Ramos (cell line): ENCODE data around the gene TAMALIN.
"Not testable (repeated sequence)": the region's sequence is repeated elsewhere in the genome, so short reads cannot be mapped to it uniquely, and the experiment has no call there.

Experiments
- in situ Hi-C: fragments of 300-500 bp; cut with MboI; formaldehyde crosslinking; loops from one replicate; pipeline ENCODE4 v1.14.3; 2022; ENCODE audit warnings: low sequenced_read_pairs; ENCODE audit not compliant: unreplicated experiment

TAMALIN gene

GRCh38 chr12:52006726-52007157, at the start of gene TAMALIN:
Gene TAMALIN (plus strand): TSS chr12:52006946. CDS start chr12:52007020, 74 bp downstream.
- in situ Hi-C loops: no loop called here

DNA sequence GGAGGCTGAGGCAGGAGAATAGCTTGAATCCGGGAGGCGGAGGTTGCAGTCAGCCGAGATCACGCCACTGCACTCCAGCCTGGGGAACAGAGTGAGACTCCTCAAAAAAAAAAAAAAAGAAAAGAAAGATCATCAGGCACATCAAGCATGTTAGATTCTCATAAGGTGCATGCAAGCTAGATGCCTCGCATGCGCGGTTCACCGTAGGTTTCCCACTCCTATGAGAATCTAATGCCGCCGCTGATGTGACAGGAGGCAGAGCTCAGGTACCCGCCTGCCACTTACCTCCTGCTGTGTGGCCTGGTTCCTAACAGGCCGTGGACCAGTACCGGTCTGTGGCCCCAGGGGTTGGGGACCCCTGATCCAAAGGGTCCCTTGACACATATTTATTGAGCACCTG, 48.2 kb upstream of the TAMALIN start:
- in situ Hi-C loops: no loop called here

GRCh38 chr12:51959211-51959610, 47.5 kb upstream of the TAMALIN start:
- in situ Hi-C loops: no loop called here

GRCh38 chr12:51959921-51960320, 46.8 kb upstream of the TAMALIN start:
- in situ Hi-C loops: no loop called here

- in situ Hi-C loops: no loop called here
Observed at GRCh38 chr12:51960488-51960887, 46.3 kb upstream of the TAMALIN start.

DNA sequence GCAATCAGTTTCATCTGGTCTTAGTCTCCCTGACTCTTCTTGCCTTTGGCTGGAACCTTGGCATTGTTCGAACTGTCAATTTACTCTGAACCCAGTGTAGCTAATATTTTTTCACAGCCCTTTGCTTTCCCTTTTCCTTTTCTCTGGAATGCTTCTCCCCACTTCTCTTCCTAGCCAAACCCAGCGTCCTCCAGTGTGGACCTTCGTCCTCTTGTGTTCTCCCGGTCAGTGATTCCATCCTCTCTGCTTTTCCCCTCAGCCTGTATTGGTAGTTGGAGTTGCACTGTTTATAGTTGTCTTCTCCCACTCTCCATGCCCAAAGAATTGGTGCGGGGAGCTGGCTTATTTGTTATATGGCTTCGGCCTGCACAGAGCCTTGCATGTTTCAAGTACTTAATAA, 45.9 kb upstream of the TAMALIN start:
- in situ Hi-C loops: no loop called here

- in situ Hi-C loops: no loop called here
Observed at GRCh38 chr12:51961834-51962233, 44.9 kb upstream of the TAMALIN start.

DNA sequence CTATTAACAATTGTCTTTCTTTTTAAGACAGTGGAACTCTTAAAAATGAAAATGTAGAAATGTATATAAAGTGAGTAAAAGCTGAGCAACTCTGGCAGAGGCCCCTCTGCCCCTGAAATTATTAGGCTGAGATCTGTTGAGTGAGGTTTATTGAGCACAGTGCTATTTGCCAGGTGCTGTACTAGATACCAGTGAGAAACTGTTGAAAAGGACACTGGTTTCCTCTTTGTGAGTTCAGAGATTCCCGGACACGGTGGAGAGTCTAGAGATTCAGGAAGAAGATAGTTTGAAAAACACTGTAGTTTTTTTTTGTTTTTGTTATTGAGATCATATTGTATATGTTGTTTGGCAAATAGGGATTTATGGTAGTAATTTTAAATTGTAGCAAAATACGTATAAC, 44.0 kb upstream of the TAMALIN start:
- in situ Hi-C loops: no loop called here

- in situ Hi-C loops: no loop called here
Observed at GRCh38 chr12:51963477-51963876, 43.3 kb upstream of the TAMALIN start.

DNA sequence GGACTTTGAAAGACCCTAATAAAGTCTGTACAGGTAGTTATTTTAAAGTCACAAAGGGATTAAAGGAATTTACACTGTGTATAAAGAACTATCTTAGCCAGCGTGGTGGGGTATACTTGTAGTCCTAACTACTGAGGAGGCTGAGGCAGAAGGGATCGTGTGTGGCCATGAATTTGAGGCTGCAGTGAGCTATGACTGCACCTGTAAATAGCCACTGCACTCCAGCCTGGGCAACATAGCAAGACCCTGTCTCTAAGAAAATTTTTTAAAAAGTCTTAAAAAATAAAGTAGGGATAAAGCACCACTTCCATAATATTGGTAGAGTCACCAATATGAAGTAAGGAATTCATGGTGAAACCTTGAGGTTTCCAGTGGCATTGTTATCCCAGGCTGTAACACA, 37.1 kb upstream of the TAMALIN start:
- in situ Hi-C loops: no loop called here

DNA sequence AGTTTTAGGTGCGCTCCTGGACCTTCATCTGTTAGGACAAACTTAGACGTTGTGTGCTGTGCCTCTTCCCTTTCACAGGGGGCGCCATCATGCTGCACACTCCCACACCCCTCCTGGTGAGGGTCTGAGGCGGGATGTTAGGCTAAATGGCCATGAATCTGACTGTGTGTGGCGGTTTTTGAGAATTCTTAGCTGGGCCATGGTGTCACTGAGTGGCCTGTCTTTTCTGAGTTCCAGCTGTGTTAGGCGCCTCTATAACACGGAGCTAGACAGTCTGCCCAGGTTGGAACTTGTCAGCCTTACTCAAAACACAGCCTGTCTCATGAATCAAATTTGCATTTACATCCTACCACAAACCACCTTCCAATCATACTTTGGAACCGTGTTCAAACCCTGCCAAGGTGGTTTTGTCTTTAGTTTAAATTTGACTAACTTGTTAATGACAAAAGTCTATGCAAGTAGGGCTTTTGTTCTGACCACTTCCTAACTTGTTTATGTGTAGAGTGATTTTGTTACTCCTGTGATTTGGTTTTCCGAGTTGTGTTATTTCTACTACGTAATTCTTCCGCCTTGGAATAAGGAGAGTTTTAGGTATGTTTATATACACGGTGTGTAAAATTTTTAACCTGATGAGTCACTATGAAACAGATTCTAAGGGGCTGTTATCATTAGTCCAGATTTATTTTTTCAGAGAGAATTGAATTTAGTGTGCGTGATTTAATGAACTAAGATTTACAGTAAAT, 35.7 kb upstream of the TAMALIN start:
- in situ Hi-C loops: no loop called here

DNA sequence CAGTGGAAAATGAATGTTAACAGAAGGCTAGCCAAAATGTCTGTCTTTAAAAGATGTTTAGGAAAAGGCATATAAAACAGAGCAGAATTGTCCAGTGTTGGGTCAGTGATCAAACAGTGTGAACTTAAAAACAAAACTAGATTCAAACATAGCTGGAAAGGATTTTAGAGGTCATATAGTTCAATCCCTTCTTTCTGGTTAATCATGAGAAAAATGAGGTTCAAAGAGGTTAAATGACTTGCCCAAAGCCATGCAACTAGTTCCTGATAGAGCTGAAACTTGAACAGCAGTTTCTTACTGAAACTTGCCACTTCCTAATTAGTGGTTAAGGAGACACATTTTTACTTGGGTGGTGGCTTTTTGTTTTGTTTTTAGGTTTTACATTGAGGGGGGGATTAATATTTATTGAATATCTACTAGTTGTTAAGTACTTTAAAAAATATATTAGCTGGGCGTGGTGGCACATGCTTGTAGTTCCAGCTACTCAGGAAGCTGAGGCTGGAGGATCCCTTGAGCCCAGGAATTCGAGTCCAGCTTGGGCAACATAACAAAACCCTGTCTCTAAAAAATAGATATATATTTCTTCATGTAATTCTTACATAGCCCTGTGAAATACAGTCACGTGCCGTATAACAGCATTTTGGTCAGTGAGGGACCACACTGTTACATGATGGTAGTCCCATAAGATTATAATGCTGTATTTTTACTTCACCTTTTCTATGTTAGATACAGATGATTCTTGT, 34.9 kb upstream of the TAMALIN start:
- in situ Hi-C loops: no loop called here

GRCh38 chr12:51972422-51972812, 34.3 kb upstream of the TAMALIN start:
- in situ Hi-C loops: no loop called here

- in situ Hi-C loops: no loop called here
Observed at GRCh38 chr12:51972849-51973273, 33.9 kb upstream of the TAMALIN start.

GRCh38 chr12:51973560-51973959, 33.2 kb upstream of the TAMALIN start:
- in situ Hi-C loops: no loop called here

DNA sequence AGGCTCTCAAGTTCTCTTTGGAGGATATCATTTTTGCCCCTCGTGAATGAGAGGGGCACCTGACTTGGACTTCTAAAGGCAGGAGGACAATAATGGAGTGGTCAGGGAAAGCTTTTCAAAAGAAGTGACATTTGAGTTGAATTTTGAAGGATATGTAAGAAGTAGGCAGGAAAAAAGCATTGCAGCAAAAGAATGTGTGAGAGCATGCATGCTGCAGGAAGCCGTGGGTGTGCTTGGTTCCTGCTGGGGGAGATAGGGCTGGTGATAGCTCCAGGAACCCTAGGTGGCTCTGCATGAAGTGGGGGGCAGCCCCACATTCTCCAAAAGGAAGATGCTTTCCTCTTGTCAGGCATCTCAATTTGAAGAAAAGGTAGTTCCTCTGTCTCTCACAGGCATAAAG, 32.1 kb upstream of the TAMALIN start:
- in situ Hi-C loops: no loop called here

DNA sequence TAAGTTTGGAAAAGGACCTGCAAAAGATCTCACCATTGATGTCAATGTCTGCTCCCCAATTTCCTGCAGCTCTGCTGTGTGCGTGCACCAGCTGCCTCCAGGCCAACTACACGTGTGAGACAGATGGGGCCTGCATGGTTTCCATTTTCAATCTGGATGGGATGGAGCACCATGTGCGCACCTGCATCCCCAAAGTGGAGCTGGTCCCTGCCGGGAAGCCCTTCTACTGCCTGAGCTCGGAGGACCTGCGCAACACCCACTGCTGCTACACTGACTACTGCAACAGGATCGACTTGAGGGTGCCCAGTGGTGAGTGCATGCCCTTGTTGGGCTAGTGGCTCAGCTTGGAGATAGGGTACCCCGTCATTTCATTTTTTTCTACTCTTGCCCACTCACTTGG, 31.6 kb upstream of the TAMALIN start:
- in situ Hi-C loops: no loop called here

DNA sequence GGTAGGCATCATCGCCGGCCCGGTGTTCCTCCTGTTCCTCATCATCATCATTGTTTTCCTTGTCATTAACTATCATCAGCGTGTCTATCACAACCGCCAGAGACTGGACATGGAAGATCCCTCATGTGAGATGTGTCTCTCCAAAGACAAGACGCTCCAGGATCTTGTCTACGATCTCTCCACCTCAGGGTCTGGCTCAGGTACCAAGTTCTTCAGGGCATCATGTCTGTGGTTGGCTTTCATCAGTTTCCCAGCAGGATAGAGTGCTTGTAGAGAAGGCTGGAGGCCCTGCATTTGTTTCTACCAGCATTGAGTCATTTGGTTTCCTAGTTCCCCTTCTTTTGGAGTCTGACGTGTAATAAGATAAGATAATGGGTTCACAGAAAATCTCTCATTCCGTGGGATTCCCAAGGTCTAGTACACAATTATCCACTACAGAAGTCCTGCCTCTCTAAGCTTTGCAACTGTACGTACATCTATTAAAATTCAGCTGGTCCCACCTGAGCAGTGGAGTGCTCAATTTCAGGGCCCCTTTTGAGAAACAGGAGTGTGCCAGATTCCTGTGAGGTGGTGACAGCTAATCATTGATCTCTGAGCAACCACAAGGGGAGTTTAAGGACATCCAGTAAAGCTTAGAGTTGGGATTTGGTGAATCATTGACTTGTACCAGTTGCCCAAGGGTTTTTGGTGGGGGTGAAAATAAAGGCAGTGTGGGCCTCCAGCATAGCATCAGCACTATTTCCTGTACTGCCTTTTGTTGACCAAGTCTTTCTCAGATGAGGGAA, 30.2 kb upstream of the TAMALIN start:
- in situ Hi-C loops: no loop called here

GRCh38 chr12:51977320-51977753, 29.4 kb upstream of the TAMALIN start:
- in situ Hi-C loops: no loop called here

DNA sequence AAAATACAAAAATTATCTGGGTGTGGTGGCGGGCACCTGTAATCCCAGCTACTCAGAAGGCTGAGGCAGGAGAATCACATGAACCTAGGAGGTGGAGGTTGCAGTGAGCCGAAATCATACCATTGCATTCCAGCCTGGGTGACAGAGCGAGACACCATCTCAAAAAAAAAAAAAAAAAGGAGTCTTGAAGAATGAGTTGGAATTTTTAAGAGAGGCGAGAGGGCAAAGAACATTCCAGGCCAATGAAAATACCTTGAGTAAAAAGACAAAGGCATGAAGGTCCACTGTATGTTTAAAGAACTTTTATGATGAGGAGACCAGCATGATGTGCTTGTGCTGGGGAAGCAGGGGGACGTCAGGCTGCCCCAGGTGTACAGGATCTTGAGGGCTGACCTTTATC, 27.4 kb upstream of the TAMALIN start:
- in situ Hi-C loops: not testable (repeated sequence)
